Measurements from ENCODE around the gene CAB39L. TPM values are rescaled to one million over a fixed set of nuclear protein-coding genes. Genes with fewer than 3 reads are reported as not detected.

Gene CAB39L
- total and polyA plus RNA-seq, 2 of the 13 experiments (the other 11 are each of a cell fraction or from before 2014, with no cell fraction given) = 3.1 to 6.1 TPM

- TF ChIP-seq, protein P1, sequence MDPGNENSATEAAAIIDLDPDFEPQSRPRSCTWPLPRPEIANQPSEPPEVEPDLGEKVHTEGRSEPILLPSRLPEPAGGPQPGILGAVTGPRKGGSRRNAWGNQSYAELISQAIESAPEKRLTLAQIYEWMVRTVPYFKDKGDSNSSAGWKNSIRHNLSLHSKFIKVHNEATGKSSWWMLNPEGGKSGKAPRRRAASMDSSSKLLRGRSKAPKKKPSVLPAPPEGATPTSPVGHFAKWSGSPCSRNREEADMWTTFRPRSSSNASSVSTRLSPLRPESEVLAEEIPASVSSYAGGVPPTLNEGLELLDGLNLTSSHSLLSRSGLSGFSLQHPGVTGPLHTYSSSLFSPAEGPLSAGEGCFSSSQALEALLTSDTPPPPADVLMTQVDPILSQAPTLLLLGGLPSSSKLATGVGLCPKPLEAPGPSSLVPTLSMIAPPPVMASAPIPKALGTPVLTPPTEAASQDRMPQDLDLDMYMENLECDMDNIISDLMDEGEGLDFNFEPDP (CRISPR knock-in tag; conservative IDR thresholded peaks at IDR 0.05) = no peak
- TF ChIP-seq, protein P2, sequence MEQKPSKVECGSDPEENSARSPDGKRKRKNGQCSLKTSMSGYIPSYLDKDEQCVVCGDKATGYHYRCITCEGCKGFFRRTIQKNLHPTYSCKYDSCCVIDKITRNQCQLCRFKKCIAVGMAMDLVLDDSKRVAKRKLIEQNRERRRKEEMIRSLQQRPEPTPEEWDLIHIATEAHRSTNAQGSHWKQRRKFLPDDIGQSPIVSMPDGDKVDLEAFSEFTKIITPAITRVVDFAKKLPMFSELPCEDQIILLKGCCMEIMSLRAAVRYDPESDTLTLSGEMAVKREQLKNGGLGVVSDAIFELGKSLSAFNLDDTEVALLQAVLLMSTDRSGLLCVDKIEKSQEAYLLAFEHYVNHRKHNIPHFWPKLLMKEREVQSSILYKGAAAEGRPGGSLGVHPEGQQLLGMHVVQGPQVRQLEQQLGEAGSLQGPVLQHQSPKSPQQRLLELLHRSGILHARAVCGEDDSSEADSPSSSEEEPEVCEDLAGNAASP (CRISPR knock-in tag; IDR thresholded peaks at IDR 0.05; ENCODE audit: borderline replicate concordance) = no peak
- TF ChIP-seq ZNF839 (CRISPR knock-in tag; IDR thresholded peaks at IDR 0.05; ENCODE audit: borderline replicate concordance) (no peak; the same call in 1 of the 2 replicates), SCMH1 (CRISPR knock-in tag; IDR thresholded peaks at IDR 0.05; ENCODE audit: borderline replicate concordance) (no peak), ZNF234 (CRISPR knock-in tag; conservative IDR thresholded peaks at IDR 0.05) (no peak), ZNF772 (CRISPR knock-in tag; IDR thresholded peaks at IDR 0.05) (no peak; the same call in none of the 2 replicates), ZNF253 (CRISPR knock-in tag; IDR thresholded peaks at IDR 0.05; ENCODE audit: borderline replicate concordance) (no peak), SMC3 (IDR thresholded peaks at IDR 0.05; ENCODE audit: low read length) (no peak), RXRA (CRISPR knock-in tag; IDR thresholded peaks at IDR 0.05) (no peak; the same call in 1 of the 2 replicates), ZNF557 (CRISPR knock-in tag; IDR thresholded peaks at IDR 0.05) (no peak), TCF7L2 (IDR thresholded peaks at IDR 0.05; ENCODE audit: low read depth, low read length) (no peak), NFE2 (CRISPR knock-in tag; IDR thresholded peaks at IDR 0.05) (no peak), ZKSCAN5 (CRISPR knock-in tag; IDR thresholded peaks at IDR 0.05) (no peak), ZNF83 (CRISPR knock-in tag; IDR thresholded peaks at IDR 0.05; ENCODE audit: borderline replicate concordance) (no peak; the same call in 1 of the 2 replicates), ZNF224 (CRISPR knock-in tag; IDR thresholded peaks at IDR 0.05) (no peak), ONECUT2 (CRISPR knock-in tag; IDR thresholded peaks at IDR 0.05) (no peak), HMGA1 (CRISPR knock-in tag; conservative IDR thresholded peaks at IDR 0.05) (no peak)
- TF ChIP-seq, protein P3, sequence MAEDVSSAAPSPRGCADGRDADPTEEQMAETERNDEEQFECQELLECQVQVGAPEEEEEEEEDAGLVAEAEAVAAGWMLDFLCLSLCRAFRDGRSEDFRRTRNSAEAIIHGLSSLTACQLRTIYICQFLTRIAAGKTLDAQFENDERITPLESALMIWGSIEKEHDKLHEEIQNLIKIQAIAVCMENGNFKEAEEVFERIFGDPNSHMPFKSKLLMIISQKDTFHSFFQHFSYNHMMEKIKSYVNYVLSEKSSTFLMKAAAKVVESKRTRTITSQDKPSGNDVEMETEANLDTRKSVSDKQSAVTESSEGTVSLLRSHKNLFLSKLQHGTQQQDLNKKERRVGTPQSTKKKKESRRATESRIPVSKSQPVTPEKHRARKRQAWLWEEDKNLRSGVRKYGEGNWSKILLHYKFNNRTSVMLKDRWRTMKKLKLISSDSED (CRISPR knock-in tag; IDR thresholded peaks at IDR 0.05) = no peak
- TF ChIP-seq, protein P4, sequence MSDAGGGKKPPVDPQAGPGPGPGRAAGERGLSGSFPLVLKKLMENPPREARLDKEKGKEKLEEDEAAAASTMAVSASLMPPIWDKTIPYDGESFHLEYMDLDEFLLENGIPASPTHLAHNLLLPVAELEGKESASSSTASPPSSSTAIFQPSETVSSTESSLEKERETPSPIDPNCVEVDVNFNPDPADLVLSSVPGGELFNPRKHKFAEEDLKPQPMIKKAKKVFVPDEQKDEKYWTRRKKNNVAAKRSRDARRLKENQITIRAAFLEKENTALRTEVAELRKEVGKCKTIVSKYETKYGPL (CRISPR knock-in tag; IDR thresholded peaks at IDR 0.05) = no peak
- TF ChIP-seq, protein P5, sequence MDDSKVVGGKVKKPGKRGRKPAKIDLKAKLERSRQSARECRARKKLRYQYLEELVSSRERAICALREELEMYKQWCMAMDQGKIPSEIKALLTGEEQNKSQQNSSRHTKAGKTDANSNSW (CRISPR knock-in tag; IDR thresholded peaks at IDR 0.05; ENCODE audit: borderline replicate concordance) = no peak; the same call in 1 of the 2 replicates
- TF ChIP-seq, protein P6, sequence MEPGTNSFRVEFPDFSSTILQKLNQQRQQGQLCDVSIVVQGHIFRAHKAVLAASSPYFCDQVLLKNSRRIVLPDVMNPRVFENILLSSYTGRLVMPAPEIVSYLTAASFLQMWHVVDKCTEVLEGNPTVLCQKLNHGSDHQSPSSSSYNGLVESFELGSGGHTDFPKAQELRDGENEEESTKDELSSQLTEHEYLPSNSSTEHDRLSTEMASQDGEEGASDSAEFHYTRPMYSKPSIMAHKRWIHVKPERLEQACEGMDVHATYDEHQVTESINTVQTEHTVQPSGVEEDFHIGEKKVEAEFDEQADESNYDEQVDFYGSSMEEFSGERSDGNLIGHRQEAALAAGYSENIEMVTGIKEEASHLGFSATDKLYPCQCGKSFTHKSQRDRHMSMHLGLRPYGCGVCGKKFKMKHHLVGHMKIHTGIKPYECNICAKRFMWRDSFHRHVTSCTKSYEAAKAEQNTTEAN (CRISPR knock-in tag; conservative IDR thresholded peaks at IDR 0.05) = no peak
- TF ChIP-seq, protein P7, sequence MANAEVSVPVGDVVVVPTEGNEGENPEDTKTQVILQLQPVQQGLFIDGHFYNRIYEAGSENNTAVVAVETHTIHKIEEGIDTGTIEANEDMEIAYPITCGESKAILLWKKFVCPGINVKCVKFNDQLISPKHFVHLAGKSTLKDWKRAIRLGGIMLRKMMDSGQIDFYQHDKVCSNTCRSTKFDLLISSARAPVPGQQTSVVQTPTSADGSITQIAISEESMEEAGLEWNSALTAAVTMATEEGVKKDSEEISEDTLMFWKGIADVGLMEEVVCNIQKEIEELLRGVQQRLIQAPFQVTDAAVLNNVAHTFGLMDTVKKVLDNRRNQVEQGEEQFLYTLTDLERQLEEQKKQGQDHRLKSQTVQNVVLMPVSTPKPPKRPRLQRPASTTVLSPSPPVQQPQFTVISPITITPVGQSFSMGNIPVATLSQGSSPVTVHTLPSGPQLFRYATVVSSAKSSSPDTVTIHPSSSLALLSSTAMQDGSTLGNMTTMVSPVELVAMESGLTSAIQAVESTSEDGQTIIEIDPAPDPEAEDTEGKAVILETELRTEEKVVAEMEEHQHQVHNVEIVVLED (CRISPR knock-in tag; IDR thresholded peaks at IDR 0.05; ENCODE audit: borderline replicate concordance) = peak; percentile 91
Observed at GRCh38 chr13:49443704-49444523, at the start of gene CAB39L, which contains the start of gene SETDB2 (continued).

Measured in HepG2 (cell line).